Activated CD4-positive, alpha-beta T cell treated with anti-CD3 and anti-CD28 coated beads, Interleukin-2, amount 10 ng/mL, durations not matched to agents 7 days and 5 days (primary cell): ENCODE results near the gene CYP1A2. TPM values are rescaled to one million over a fixed set of nuclear protein-coding genes. Genes with fewer than 3 reads are reported as not detected.

Source experiments
- CTCF ChIA-PET: fragments of 350-600 bp; sonication (Branson Sonifier 250); formaldehyde crosslinking; loops from one replicate; lab custom pipeline; 2021; ENCODE audit warnings: antibody characterized with exemption; lab: Charles Lee
- POLR2A ChIA-PET: fragments of 350-600 bp; sonication (Branson Sonifier 250); formaldehyde crosslinking; loops from one replicate; lab custom pipeline; 2021; ENCODE audit warnings: antibody characterized with exemption; lab: Charles Lee
- DNase-seq: peaks from one replicate; pipeline ENCODE4 v3.0.0-alpha.2; 2020
- H3K27ac Mint-ChIP-seq: one replicate; pipeline ENCODE4 v1.8.0; 2021; ENCODE audit warnings: mild to moderate bottlenecking, moderate library complexity, mixed read lengths
- H3K27me3 Mint-ChIP-seq: one replicate; pipeline ENCODE4 v1.8.0; 2021; ENCODE audit warnings: mixed read lengths
- H3K36me3 Mint-ChIP-seq: one replicate; pipeline ENCODE4 v1.8.0; 2021; ENCODE audit warnings: low read depth, mixed read lengths
- H3K4me1 Mint-ChIP-seq: one replicate; pipeline ENCODE4 v1.8.0; 2021; ENCODE audit warnings: mixed read lengths
- H3K4me3 Mint-ChIP-seq: one replicate; pipeline ENCODE4 v1.8.0; 2021; ENCODE audit warnings: mild to moderate bottlenecking, moderate library complexity, mixed read lengths
- H3K9me3 Mint-ChIP-seq: one replicate; pipeline ENCODE4 v1.8.0; 2021; ENCODE audit warnings: mixed read lengths
- total RNA-seq, 2 experiments: library from RNA; stranded (reverse); gene quantifications; one replicate each; pipeline ENCODE4 v1.2.3, GENCODE V29; 2021

The CYP1A2 gene
- total RNA-seq, result not detected

GRCh38 chr15:74748322-74748946, at the start of gene CYP1A2:
CYP1A2 (plus strand) TSS chr15:74748845; CDS start chr15:74749739, 894 bp downstream.
- H3K27ac Mint-ChIP-seq, result no peak within 1 kb of the TSS
- H3K4me1 Mint-ChIP-seq, result no peaks in the 10 kb centered on the region
- no peak within 1 kb of the TSS for H3K4me3 Mint-ChIP-seq
- no peaks in the 10 kb centered on the region for H3K27me3 Mint-ChIP-seq
- DNase-seq, result no peak
- CTCF ChIA-PET, result interaction anchor here (0.5 to 1.4 kb wide), 5 partner anchors 10 to 408 kb away, joined by 3 to 4 read pairs (median 3); no protein-coding TSS in a partner anchor
- H3K36me3 Mint-ChIP-seq, result no peaks in the 10 kb centered on the region
- no peaks in the 10 kb centered on the region for H3K9me3 Mint-ChIP-seq
- POLR2A ChIA-PET, result no interaction called here

GRCh38 chr15:74709011-74709410, 39.6 kb upstream of the CYP1A2 start:
- no peaks in the 10 kb centered on the region for H3K9me3 Mint-ChIP-seq
- ChIA-PET CTCF (no interaction called here), POLR2A (no interaction called here)
- no peak overlapping the region for H3K4me3 Mint-ChIP-seq
- no peaks in the 10 kb centered on the region for H3K36me3 Mint-ChIP-seq
- no peak for DNase-seq
- peaks cover 7% of the 10 kb centered on the region for H3K4me1 Mint-ChIP-seq
- H3K27me3 Mint-ChIP-seq, result peaks cover 17% of the 10 kb centered on the region
- H3K27ac Mint-ChIP-seq, result no peak overlapping the region

- Mint-ChIP-seq H3K4me1 (peaks cover 7% of the 10 kb centered on the region), H3K9me3 (no peaks in the 10 kb centered on the region), H3K4me3 (no peak overlapping the region), H3K27ac (peak overlapping the region; percentile 0), H3K27me3 (peaks cover 19% of the 10 kb centered on the region), H3K36me3 (no peaks in the 10 kb centered on the region)
- no peak for DNase-seq
- ChIA-PET POLR2A (no interaction called here), CTCF (interaction anchor here (0.6 to 0.7 kb wide), 2 partner anchors 57 to 877 kb away, joined by 3 read pairs; no protein-coding TSS in a partner anchor)
Observed at GRCh38 chr15:74709892-74710291, 38.8 kb upstream of the CYP1A2 start.

DNA sequence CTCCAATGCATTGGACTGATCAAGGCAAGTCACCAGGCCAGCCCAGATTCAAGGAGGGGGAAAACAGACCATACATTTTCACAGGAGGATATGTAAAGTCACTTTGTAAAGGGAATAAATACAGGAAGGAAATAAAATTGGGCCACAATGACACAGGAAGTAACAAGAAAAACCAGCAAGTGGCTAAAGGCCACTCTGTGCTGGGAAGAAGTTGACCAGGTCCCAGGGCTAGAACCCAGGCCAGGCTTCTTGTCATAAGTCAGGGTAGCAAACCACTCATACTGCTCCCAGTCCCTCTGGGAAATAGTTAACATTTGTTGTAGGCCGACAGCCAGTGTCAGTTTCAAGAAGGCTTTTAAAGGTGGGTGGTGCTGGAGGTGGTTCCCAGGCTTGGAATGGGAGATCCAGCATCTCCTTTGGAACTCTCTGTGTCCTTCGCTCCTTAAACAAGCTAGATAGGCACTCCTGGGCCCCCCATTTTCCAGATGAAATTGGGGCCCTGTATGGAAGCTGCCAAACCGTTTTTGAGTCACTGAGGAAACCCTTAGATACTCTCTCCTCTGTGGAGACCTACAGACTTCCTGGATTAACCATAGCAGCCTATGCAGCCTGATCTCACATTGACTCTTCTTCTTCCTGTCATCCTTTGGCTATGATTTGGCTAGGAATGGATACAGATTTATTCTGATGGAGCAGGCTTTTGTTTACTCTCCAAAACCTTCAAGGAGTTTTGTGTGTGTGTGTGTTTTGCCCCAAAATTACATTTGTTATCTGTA, 38.1 kb upstream of the CYP1A2 start:
- Mint-ChIP-seq H3K4me3 (no peak overlapping the region), H3K4me1 (peaks cover 7% of the 10 kb centered on the region), H3K27ac (peak overlapping the region; percentile 0), H3K36me3 (no peaks in the 10 kb centered on the region), H3K27me3 (peaks cover 16% of the 10 kb centered on the region), H3K9me3 (no peaks in the 10 kb centered on the region)
- no peak for DNase-seq
- CTCF ChIA-PET, result interaction anchor here (0.6 to 0.7 kb wide), 2 partner anchors 58 to 878 kb away, joined by 3 read pairs; no protein-coding TSS in a partner anchor
- POLR2A ChIA-PET, result no interaction called here

GRCh38 chr15:74712311-74712710, 36.3 kb upstream of the CYP1A2 start:
- POLR2A ChIA-PET, result no interaction called here
- H3K36me3 Mint-ChIP-seq, result no peaks in the 10 kb centered on the region

GRCh38 chr15:74716651-74717050, 32.0 kb upstream of the CYP1A2 start:
- no peaks in the 10 kb centered on the region for H3K36me3 Mint-ChIP-seq
- POLR2A ChIA-PET, result no interaction called here
- no peak overlapping the region for H3K27ac Mint-ChIP-seq
- CTCF ChIA-PET, result no interaction called here
- H3K27me3 Mint-ChIP-seq, result peaks cover 8% of the 10 kb centered on the region
- no peaks in the 10 kb centered on the region for H3K4me1 Mint-ChIP-seq
- DNase-seq, result no peak
- no peaks in the 10 kb centered on the region for H3K9me3 Mint-ChIP-seq
- no peak overlapping the region for H3K4me3 Mint-ChIP-seq

More at GRCh38 chr15:74712311-74712710, 36.3 kb upstream of the CYP1A2 start:
- Mint-ChIP-seq H3K4me3 (no peak overlapping the region), H3K4me1 (peaks cover 7% of the 10 kb centered on the region), H3K9me3 (no peaks in the 10 kb centered on the region), H3K27ac (no peak overlapping the region), H3K27me3 (peaks cover 13% of the 10 kb centered on the region)
- CTCF ChIA-PET, result interaction anchor here (0.5 to 0.7 kb wide), 2 partner anchors 11 to 711 kb away, joined by 3 read pairs; no protein-coding TSS in a partner anchor
- DNase-seq, result no peak

DNA sequence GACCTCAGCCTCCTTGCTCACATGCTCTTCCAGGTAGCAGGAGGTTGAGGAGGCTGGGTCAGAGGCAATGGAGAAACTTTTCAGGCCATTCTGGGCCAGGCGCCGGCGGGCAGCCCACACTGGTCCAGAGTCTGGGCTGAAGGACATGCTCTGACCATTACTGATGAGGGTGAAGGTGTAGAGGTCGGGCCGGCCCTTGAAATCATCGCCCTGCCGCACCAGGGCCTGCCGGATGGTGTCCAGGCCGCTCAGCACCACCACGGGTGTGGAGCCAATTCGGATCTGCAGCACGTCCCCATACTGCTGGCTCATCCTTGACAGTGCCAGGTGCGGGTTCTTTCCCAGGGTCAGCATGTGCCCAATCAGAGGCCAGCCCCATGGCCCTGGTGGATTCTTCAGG, 26.1 kb upstream of the CYP1A2 start:
- no peaks in the 10 kb centered on the region for H3K36me3 Mint-ChIP-seq
- no peaks in the 10 kb centered on the region for H3K9me3 Mint-ChIP-seq
- H3K4me3 Mint-ChIP-seq, result no peak overlapping the region
- no peak for DNase-seq
- peaks cover 16% of the 10 kb centered on the region for H3K27me3 Mint-ChIP-seq
- POLR2A ChIA-PET, result no interaction called here
- CTCF ChIA-PET, result interaction anchor here (0.5 kb wide), 1 partner anchor 46 kb away, joined by 3 read pairs; no protein-coding TSS in a partner anchor
- peaks cover 22% of the 10 kb centered on the region for H3K4me1 Mint-ChIP-seq
- no peak overlapping the region for H3K27ac Mint-ChIP-seq

DNA sequence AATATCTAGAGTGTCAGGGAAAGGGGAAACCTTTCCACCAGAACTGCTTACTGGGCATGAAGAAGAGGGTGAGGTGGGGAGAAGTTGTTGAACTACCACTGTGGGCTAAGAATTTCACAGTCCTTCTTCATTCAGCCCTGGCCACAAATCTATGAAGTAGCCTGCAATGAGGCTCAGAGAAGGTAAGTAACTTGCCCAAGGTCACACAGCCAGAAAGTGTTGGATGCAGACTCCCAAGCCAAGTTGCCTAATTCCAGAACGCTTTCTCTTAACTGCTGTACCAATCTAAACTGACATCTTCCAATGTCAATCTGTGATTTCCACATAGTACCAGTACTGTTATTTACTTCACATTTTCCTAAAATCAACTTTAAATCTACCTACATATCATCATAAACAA, 25.5 kb upstream of the CYP1A2 start:
- Mint-ChIP-seq H3K27me3 (peaks cover 16% of the 10 kb centered on the region), H3K4me1 (peaks cover 25% of the 10 kb centered on the region), H3K4me3 (no peak overlapping the region), H3K27ac (no peak overlapping the region), H3K9me3 (no peaks in the 10 kb centered on the region), H3K36me3 (no peaks in the 10 kb centered on the region)
- ChIA-PET POLR2A (no interaction called here), CTCF (interaction anchor here (0.6 to 0.8 kb wide), 3 partner anchors 10 to 892 kb away, joined by 3 to 4 read pairs (median 3); no protein-coding TSS in a partner anchor)
- DNase-seq, result no peak

- no peaks in the 10 kb centered on the region for H3K9me3 Mint-ChIP-seq
- H3K36me3 Mint-ChIP-seq, result no peaks in the 10 kb centered on the region
- peaks cover 16% of the 10 kb centered on the region for H3K27me3 Mint-ChIP-seq
- H3K4me1 Mint-ChIP-seq, result peaks cover 25% of the 10 kb centered on the region
- POLR2A ChIA-PET, result no interaction called here
- no peak overlapping the region for H3K4me3 Mint-ChIP-seq
- no peak overlapping the region for H3K27ac Mint-ChIP-seq
- DNase-seq, result no peak
- CTCF ChIA-PET, result interaction anchor here (0.6 to 1.0 kb wide), 5 partner anchors 9 to 893 kb away, joined by 3 to 4 read pairs (median 3); no protein-coding TSS in a partner anchor
Observed at GRCh38 chr15:74723754-74724334, 24.8 kb upstream of the CYP1A2 start.

- H3K27ac Mint-ChIP-seq, result peak overlapping the region; percentile 72
Observed at GRCh38 chr15:74724570-74725224, 23.9 kb upstream of the CYP1A2 start.

GRCh38 chr15:74725225-74725774, 23.3 kb upstream of the CYP1A2 start, which contains the start of gene CYP1A1:
CYP1A1 (minus strand) TSS chr15:74725528; CDS start chr15:74723097, 2,431 bp downstream.
- Mint-ChIP-seq H3K27me3 (peaks cover 16% of the 10 kb centered on the region), H3K27ac (peak within 1 kb of the TSS; percentile 72), H3K9me3 (no peaks in the 10 kb centered on the region), H3K4me3 (peak within 1 kb of the TSS; percentile 66), H3K36me3 (no peaks in the 10 kb centered on the region), H3K4me1 (peaks cover 25% of the 10 kb centered on the region)
- ChIA-PET CTCF (interaction anchor here (0.6 to 2.6 kb wide), 6 partner anchors 16 to 104 kb away, joined by 3 to 12 read pairs (median 3); no protein-coding TSS in a partner anchor), POLR2A (interaction anchor here (0.6 kb wide), 1 partner anchor 994 kb away, joined by 4 read pairs; no protein-coding TSS in a partner anchor)
- DNase-seq, result peak; percentile 43

More at GRCh38 chr15:74724570-74725224, 23.9 kb upstream of the CYP1A2 start:
- H3K27me3 Mint-ChIP-seq, result peaks cover 16% of the 10 kb centered on the region
- no peak for DNase-seq
- peaks cover 25% of the 10 kb centered on the region for H3K4me1 Mint-ChIP-seq
- ChIA-PET CTCF (interaction anchor here (0.6 to 2.6 kb wide), 4 partner anchors 17 to 75 kb away, joined by 3 to 12 read pairs (median 4); no protein-coding TSS in a partner anchor), POLR2A (interaction anchor here (0.6 kb wide), 1 partner anchor 995 kb away, joined by 4 read pairs; no protein-coding TSS in a partner anchor)
- no peaks in the 10 kb centered on the region for H3K36me3 Mint-ChIP-seq
- no peaks in the 10 kb centered on the region for H3K9me3 Mint-ChIP-seq
- peak overlapping the region; percentile 66 for H3K4me3 Mint-ChIP-seq
